Measurements from ENCODE around the gene ABCF1. TPM values are rescaled to one million over a fixed set of nuclear protein-coding genes. Genes with fewer than 3 reads are reported as not detected.
"Not testable (repeated sequence)": the region's sequence is repeated elsewhere in the genome, so short reads cannot be mapped to it uniquely, and the experiment has no call there.

The ABCF1 gene
- total and polyA plus RNA-seq, 2 of the 8 experiments (the other 6 are each of a cell fraction or from before 2014, with no cell fraction given) = 48.8 to 123 TPM

DNA sequence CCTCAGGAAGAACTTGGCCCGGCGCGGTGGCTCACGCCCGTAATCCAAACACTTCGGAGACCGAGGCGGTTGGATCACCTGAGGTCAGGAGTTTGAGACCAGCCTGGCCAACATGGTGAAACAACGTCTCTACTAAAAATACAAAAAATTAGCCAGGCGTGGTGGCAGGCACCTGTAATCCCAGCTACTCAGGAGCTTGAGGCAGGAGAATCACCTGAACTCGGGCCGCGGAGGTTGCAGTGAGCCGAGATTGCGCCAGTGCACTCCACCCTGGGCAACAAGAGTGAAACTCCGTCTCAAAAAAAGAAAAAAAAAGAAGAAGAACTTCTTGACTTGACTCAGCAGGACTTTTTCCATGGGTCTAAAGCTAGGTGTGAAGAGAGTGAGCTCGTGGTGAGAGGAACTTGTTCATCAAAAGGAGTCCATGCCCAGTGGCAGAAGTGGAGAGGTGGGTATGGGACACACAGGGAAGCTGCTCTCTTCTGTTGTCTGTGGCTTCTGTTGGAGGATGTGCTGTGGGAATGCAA is 41.8 kb upstream of the ABCF1 start:
- H2BK15ac ChIP-seq (ENCODE audit: low read length); H2BK5ac ChIP-seq (ENCODE audit: low read depth, low read length); H4K91ac ChIP-seq (replicated peaks; ENCODE audit: insufficient read length, low read length); H3K4ac ChIP-seq (replicated peaks; ENCODE audit: insufficient read length, low read depth, low read length); H4K8ac ChIP-seq (ENCODE audit: extremely low read depth, insufficient read depth, low read length); H3K79me2 ChIP-seq (ENCODE audit: control insufficient read depth in 1 of 2, insufficient read depth in 2 of 2, low read length in 2 of 2); DNase-seq (ENCODE audit: low read depth in 1 of 2, low spot score in 2 of 2); H2BK12ac ChIP-seq (ENCODE audit: low read depth, low read length); H4K20me1 ChIP-seq (replicated peaks in 1 of 2; ENCODE audit: control insufficient read depth in 1 of 2, insufficient read depth in 2 of 2, low read length in 2 of 2); H3K23me2 ChIP-seq (ENCODE audit: low read depth, low read length); H4K5ac ChIP-seq (ENCODE audit: insufficient read length, low read depth, low read length); H3K14ac ChIP-seq (ENCODE audit: insufficient read length); H3K79me1 ChIP-seq (ENCODE audit: low read depth, low read length); H3K9me3 ChIP-seq (ENCODE audit: insufficient read depth in 2 of 2, low read depth in 1 of 2, low read length in 1 of 2); H2BK120ac ChIP-seq (replicated peaks; ENCODE audit: low read depth, low read length); H3K36me3 ChIP-seq (ENCODE audit: control insufficient read depth in 2 of 4, insufficient read depth in 4 of 4, low read length in 3 of 4); H3K18ac ChIP-seq (ENCODE audit: extremely low read depth, low read length); H3K27ac ChIP-seq (ENCODE audit: low read depth, low read length); H2BK20ac ChIP-seq (ENCODE audit: low read length); H2AFZ ChIP-seq (ENCODE audit: low read length); H2AK5ac ChIP-seq (ENCODE audit: low read depth, low read length); H3K4me1 ChIP-seq (replicated peaks in 1 of 4; ENCODE audit: control insufficient read depth in 3 of 4, insufficient read depth in 4 of 4, low read length in 3 of 4); H3K27me3 ChIP-seq (replicated peaks in 1 of 4; ENCODE audit: control insufficient read depth in 3 of 4, extremely low read depth in 1 of 4, insufficient read depth in 3 of 4, low read length in 3 of 4); H3K56ac ChIP-seq (replicated peaks; ENCODE audit: insufficient read length, low read depth, low read length); H3K23ac ChIP-seq (ENCODE audit: insufficient read length); H3K9ac ChIP-seq (replicated peaks in 1 of 4; ENCODE audit: extremely low read depth in 1 of 4, low read depth in 3 of 4, low read length in 3 of 4); H3K4me3 ChIP-seq (ENCODE audit: extremely low read depth in 1 of 4, insufficient read depth in 2 of 4, low read depth in 3 of 4, low read length in 4 of 4); H3K4me2 ChIP-seq (ENCODE audit: insufficient read depth in 1 of 2, low read depth in 2 of 2, low read length in 2 of 2); FAIRE-seq: not testable (repeated sequence)
- WGBS, 2 experiments (ENCODE audit: extremely low coverage in 1 of 2, insufficient coverage in 1 of 2, insufficient read length in 1 of 2, insufficient replicate concordance in 2 of 2, low coverage in 1 of 2, low lambda C conversion rate in 2 of 2, missing lambda C conversion rate in 1 of 2) = 94% methylated on average over 17 of the region's 17 CpGs; no CpG with 5 or more reads in 1 of the 2 experiments
- ChIA-PET POLR2A (ENCODE audit: partially characterized antibody) (interaction anchor here (1.4 kb wide), 1 partner anchor 12 kb away, joined by 6 read pairs; no protein-coding TSS in a partner anchor), CTCF (ENCODE audit: partially characterized antibody) (interaction anchor here (0.7 to 5.0 kb wide), 6 partner anchors 13 to 49 kb away, joined by 3 to 76 read pairs (median 8); no protein-coding TSS in a partner anchor)
